NB4 (cell line): Measurements from ENCODE around the gene RBMS1.

Experiments used
- DNase-seq: peaks from one replicate; pipeline ENCODE4 v3.0.0; 2010; ENCODE audit warnings: low read depth
- H3K4me3 ChIP-seq: one replicate; pipeline ENCODE4 v1.5.1; 2011; ENCODE audit warnings: mild to moderate bottlenecking, low read depth, low read length, moderate library complexity
- CTCF ChIP-seq: IDR thresholded peaks from one replicate; pipeline ENCODE4 v1.5.1; 2012; ENCODE audit warnings: low read depth, low read length
- MAX ChIP-seq: IDR thresholded peaks from 2 replicates; pipeline ENCODE4 v1.6.1; 2011; ENCODE audit warnings: low read depth, low read length
- MYC ChIP-seq: IDR thresholded peaks from 2 replicates; pipeline ENCODE4 v1.6.1; 2011; ENCODE audit warnings: low read depth, low read length
- POLR2A ChIP-seq: IDR thresholded peaks from 2 replicates; pipeline ENCODE4 v1.6.1; 2011; ENCODE audit warnings: mild to moderate bottlenecking; ENCODE audit not compliant: insufficient read length; ENCODE audit errors: extremely low read depth

Gene RBMS1

GRCh38 chr2:160407393-160408172 lies 86.0 kb downstream of the RBMS1 start:
- peak; percentile 79 for DNase-seq
- TF ChIP-seq MYC: no peak
- peak; percentile 22 for TF ChIP-seq POLR2A
- H3K4me3 ChIP-seq: peak overlapping the region; percentile 84

- DNase-seq: peak; percentile 92
- peak overlapping the region; percentile 84 for H3K4me3 ChIP-seq
- no peak for TF ChIP-seq CTCF
- TF ChIP-seq MAX: 0 out of 2 replicates have a peak, but pooled peaks have one; percentile 4
These were observed 86.8 kb downstream of the RBMS1 start for GRCh38 chr2:160406591-160407392.

GRCh38 chr2:160405077-160405867 lies 88.3 kb downstream of the RBMS1 start:
- TF ChIP-seq POLR2A: no peak
- no peak for TF ChIP-seq CTCF
- TF ChIP-seq MYC: no peak
- no peak for TF ChIP-seq MAX
- no peak overlapping the region for H3K4me3 ChIP-seq
- DNase-seq: no peak

GRCh38 chr2:160402997-160403979 lies 90.3 kb downstream of the RBMS1 start:
- no peak for DNase-seq
- no peak for TF ChIP-seq MAX
- no peak for TF ChIP-seq POLR2A
- no peak for TF ChIP-seq MYC
- TF ChIP-seq CTCF: no peak
- no peak overlapping the region for H3K4me3 ChIP-seq

- H3K4me3 ChIP-seq: no peak overlapping the region
- peak; percentile 42 for DNase-seq
- TF ChIP-seq CTCF: no peak
These were observed 91.1 kb downstream of the RBMS1 start for GRCh38 chr2:160402501-160402900.
